GM19372 (cell line): ENCODE measurements around the gene KIFC3.
A peak's percentile ranks its signal among the peaks of the same experiment; 100 is the strongest.
"Not testable (repeated sequence)": the region's sequence is repeated elsewhere in the genome, so short reads cannot be mapped to it uniquely, and the experiment has no call there.

Experiments
- ATAC-seq: cut with Tn5 transposase; IDR thresholded peaks from one replicate; pipeline ENCODE4 v1.9.1; 2021; ENCODE audit warnings: mild to moderate bottlenecking, low read depth, moderate library complexity; ENCODE audit not compliant: unreplicated experiment

The KIFC3 gene

DNA sequence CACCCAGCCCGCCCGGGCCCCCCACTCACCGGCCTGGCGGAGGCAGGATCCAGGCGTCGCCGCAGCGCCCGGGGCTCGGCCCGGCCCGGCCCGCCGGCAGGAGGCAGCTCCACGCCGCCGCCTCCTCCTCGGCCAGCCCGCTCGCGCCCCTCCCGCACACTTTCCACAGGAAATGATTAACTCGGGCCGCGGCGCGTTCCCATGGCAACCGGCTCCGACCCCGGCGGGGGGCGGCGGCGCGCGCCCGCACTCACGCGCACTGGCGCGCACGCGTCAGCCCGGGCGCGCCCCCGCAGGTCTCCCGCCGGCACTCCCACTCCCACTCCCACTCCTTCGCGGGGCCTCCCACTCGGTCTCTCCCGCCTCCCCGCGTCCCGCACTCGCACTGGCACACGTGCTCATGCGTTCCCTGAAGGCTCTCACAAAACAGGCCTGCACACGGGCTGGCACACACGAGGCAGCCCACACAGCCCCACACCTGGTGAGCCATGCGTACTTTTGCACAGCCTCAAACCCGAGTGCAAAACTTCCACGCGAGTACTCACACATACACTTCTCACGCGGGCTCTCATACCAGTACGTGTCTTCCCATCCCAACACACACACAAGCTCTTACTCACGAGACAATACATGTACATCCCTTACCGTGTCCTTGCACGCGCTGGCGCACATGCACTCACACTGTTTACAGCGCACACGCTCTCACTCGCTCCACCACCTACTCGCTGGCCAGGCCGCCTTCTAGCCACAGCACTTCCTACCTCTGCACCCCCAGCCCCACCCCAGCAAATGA is at the start of gene KIFC3:
Gene KIFC3, minus strand, starts transcription at position 151 of the 793 bp plus-strand sequence. CDS start 4,248 bp downstream, outside the sequence.
- ATAC-seq: peak; percentile 61

- no peak for ATAC-seq
Measured at GRCh38 chr16:57848181-57848580, 45.9 kb upstream of the KIFC3 start.

DNA sequence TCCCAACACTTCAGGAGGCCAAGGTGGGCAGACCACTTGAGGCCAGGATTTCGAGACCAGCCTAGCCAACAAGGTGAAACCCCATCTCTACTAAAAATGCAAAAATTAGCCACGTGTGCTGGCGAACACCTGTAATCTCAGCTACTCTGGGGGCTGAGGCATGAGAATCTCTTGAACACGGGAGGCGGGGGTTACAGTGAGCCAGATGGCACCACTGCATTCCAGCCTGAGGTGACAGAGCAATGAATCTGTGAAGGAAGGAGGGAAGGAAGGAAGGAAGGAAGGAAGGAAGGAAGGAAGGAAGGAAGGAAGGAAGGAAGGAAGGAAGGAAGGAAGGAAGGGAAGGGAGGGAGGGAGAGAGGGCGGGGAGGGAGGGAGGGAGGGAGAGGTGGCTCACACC is 44.6 kb upstream of the KIFC3 start:
- not testable (repeated sequence) for ATAC-seq

GRCh38 chr16:57846078-57846697 is 43.9 kb upstream of the KIFC3 start:
- ATAC-seq: no peak

DNA sequence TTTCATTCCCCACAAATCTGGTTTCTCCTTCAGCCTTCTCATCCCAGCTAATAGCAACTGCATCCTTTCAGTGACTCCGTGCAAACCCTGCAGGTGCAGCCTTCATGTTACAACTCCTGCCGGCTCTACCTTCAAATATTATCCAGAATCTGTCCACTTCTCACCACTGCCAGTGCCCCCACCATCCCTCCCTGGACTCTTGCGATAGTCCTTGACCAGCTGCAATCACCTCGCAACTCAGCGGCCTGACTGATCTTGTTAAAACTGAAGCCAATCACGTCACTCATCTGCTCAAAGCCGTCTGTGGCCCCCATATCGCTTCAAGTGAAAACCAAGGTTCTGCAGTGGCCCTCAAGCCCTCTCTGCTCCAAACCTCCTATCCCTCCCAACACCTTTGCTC is 42.8 kb upstream of the KIFC3 start:
- no peak for ATAC-seq

- ATAC-seq: no peak
Measured at GRCh38 chr16:57844416-57845030, 42.2 kb upstream of the KIFC3 start.

DNA sequence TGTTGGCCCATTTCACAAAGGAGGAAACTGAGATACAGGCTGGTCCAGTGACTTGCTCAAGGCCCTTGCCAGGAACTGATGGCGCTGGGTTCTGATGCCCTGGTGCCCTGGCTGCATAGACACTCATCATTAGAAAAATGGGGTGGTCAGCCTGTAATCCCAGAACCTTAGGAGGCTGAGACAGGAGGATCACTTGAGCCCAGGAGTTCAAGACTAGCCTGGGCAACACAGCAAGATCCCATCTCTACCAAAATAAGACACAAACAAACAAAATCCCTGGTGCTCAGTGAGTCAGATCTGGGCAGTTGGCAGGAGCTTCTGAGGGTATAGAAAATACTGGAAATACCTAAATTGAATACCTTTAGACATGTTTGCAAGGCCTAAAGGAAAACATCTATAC is 41.1 kb upstream of the KIFC3 start:
- ATAC-seq: no peak

DNA sequence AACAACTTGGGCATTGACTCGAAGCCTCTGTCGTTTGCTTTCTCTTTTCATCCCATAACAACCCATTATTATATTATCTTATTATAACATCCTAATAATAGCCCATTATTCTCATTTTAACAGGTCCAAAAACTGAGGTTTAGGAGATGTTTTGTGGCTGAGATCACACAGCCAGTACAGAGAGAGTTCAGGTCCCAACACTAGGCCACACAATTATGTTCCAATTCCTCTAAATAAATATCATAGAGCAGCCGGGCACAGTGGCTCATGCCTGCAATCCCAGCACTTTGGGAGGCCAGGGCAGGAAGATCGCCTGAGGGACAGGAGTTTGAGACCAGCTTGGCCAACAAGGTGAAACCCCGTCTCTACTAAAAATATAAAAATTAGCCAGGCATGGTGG is 40.3 kb upstream of the KIFC3 start:
- no peak for ATAC-seq

GRCh38 chr16:57840833-57841232 is 38.5 kb upstream of the KIFC3 start:
- no peak for ATAC-seq

- ATAC-seq: no peak
Measured at GRCh38 chr16:57838161-57838560, 35.9 kb upstream of the KIFC3 start.

GRCh38 chr16:57837305-57838125 is 35.2 kb upstream of the KIFC3 start:
- no peak for ATAC-seq

GRCh38 chr16:57835439-57835838 is 33.1 kb upstream of the KIFC3 start:
- ATAC-seq: not testable (repeated sequence)

GRCh38 chr16:57834936-57835335 is 32.6 kb upstream of the KIFC3 start:
- ATAC-seq: no peak

- ATAC-seq: no peak
Measured at GRCh38 chr16:57830890-57831484, 28.7 kb upstream of the KIFC3 start.

- no peak for ATAC-seq
Measured at GRCh38 chr16:57829969-57830360, 27.7 kb upstream of the KIFC3 start.

- ATAC-seq: no peak
Measured at GRCh38 chr16:57828272-57829161, 26.2 kb upstream of the KIFC3 start.

DNA sequence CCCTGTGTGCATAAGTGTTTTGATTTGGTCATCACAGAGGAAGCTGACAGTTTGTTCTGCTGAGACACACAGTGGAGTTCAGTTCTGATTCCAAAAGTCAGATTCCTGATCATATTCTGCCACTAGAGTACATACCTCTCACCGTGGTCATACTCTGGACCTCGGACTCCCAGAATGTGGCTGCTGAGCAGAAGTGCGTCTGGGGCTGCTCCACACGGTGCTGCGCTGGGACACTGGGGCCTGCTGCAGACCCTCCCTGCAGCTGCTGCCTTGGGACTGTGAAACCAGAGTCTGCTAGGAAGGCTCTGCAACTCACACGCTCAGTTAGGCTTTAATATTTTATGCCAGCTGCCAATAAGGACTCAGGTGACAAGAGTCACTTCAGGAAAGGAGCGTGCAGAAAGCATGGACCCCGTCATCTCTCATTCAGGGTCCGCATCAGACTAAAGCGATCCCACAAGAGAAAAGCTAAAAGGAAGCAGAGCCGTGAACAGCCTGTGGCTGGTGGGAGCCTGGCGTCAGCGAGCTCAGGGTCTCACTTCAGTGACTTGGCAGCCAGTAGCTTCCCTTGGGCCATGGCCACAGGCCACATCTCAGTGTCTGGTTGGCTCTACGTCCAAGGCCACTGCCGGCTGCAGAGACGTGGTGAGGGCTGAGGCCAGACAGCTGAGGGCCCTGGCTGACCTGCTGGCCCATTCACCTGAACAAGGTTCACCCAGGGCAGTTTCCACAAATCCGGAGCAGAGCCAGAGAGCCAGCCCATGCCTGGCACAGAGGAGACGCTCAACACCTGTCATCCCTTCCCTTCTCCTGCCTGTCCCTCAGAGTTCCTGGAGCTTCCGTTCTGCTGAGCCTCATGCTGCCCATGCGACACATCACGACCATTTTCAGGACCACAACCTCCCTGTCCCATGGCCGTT is 24.7 kb upstream of the KIFC3 start:
- no peak for ATAC-seq

DNA sequence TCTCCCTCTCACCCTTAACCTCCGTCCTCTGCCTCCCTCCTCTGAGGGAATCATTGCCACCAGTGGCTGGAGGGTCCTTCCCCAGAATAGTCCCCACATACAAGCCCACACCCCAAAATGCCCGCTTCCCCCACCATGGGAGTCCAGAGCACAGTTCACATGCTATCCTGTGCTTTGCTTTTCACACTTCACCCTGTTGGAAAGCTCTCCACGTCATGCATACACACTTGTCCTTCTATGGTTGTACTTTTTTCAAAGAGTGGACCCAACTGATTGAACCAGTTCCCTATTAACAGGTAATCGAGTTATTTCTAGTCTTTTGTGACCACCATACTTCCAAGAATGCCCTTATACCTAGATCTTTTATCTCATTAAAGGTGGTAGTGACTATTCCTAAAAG is 23.8 kb upstream of the KIFC3 start:
- no peak for ATAC-seq
